ENCODE data around the gene MALT1.

GRCh38 chr18:58792086-58792485, 120.8 kb downstream of the MALT1 start:
- TF ChIP-seq CTCF (IDR thresholded peaks at IDR 0.05): no peak
- TF ChIP-seq POLR2A (IDR thresholded peaks at IDR 0.05; ENCODE audit: low read depth): no peak
- TF ChIP-seq EP300 (IDR thresholded peaks at IDR 0.05): no peak

All from esophagus muscularis mucosa (tissue), 4 donors.